IMR-90 (cell line): ENCODE results near the gene KCNAB1. TPM values are rescaled to one million over a fixed set of nuclear protein-coding genes. Genes with fewer than 3 reads are reported as not detected.

Source experiments
- ATAC-seq: fragments of 200-7000 bp; cut with Tn5 transposase; 2 replicates; pipeline ENCODE4 v1.9.1; 2020; ENCODE audit warnings: low read depth, mild to moderate bottlenecking, moderate library complexity
- BruUV-seq: library from RNA; stranded (reverse); fragments of 400-500 nt; replicated peaks from 2 replicates; lab custom pipeline; 2021; lab: Mats Ljungman, UMichigan
- CTCF ChIA-PET: fragments of 300-600 bp; formaldehyde crosslinking; extraction: SDS; loops from one replicate; lab custom pipeline; 2021; ENCODE audit warnings: antibody characterized with exemption; lab: Yijun Ruan, JAX
- POLR2A ChIA-PET: fragments of 300-600 bp; sonication (Branson Sonifier 250); formaldehyde crosslinking; loops from one replicate; lab custom pipeline; 2022; ENCODE audit warnings: antibody characterized with exemption; ENCODE audit not compliant: unreplicated experiment; lab: Charles Lee
- DNase-seq: peaks from one replicate; pipeline ENCODE4 v3.0.0; 2013
- H2AFZ ChIP-seq: replicated peaks from 2 replicates; pipeline ENCODE3; 2013; ENCODE audit warnings: low read length, mild to moderate bottlenecking; ENCODE audit not compliant: poor library complexity
- H2AK5ac ChIP-seq: 2 replicates; pipeline ENCODE4 v1.6.1; 2013; ENCODE audit warnings: low read depth, low read length, inconsistent platforms
- H2AK9ac ChIP-seq: replicated peaks from 2 replicates; pipeline ENCODE3; 2013; ENCODE audit warnings: mild to moderate bottlenecking, low read depth, low read length, moderate library complexity; ENCODE audit not compliant: poor library complexity
- H2BK120ac ChIP-seq: 2 replicates; pipeline ENCODE4 v1.6.1; 2013; ENCODE audit warnings: low read depth, low read length, inconsistent platforms
- H2BK15ac ChIP-seq: 3 replicates; pipeline ENCODE4 v1.6.1; 2013; ENCODE audit warnings: low read depth, low read length, inconsistent platforms
- H2BK20ac ChIP-seq: 2 replicates; pipeline ENCODE4 v1.6.1; 2013; ENCODE audit warnings: low read depth, mild to moderate bottlenecking, inconsistent platforms, low read length, moderate library complexity
- H2BK5ac ChIP-seq: 2 replicates; pipeline ENCODE4 v1.6.1; 2013; ENCODE audit warnings: mild to moderate bottlenecking, low read depth, low read length, inconsistent platforms; ENCODE audit not compliant: poor library complexity, severe bottlenecking
- H3K14ac ChIP-seq: replicated peaks from 2 replicates; pipeline ENCODE4 v1.6.1; 2013; ENCODE audit warnings: low read depth, low read length, inconsistent platforms
- H3K18ac ChIP-seq: 2 replicates; pipeline ENCODE4 v1.6.1; 2013; ENCODE audit warnings: low read depth, low read length, control low read depth
- H3K23ac ChIP-seq: 2 replicates; pipeline ENCODE4 v1.6.1; 2013; ENCODE audit warnings: low read depth, low read length, inconsistent platforms
- H3K27ac ChIP-seq: 2 replicates; pipeline ENCODE4 v1.5.1; 2013; ENCODE audit warnings: mild to moderate bottlenecking, control low read depth, low read length; ENCODE audit not compliant: insufficient read depth
- H3K27me3 ChIP-seq: 2 replicates; pipeline ENCODE4 v1.6.1; 2013; ENCODE audit warnings: low read length; ENCODE audit not compliant: control insufficient read depth, insufficient read depth
- H3K36me3 ChIP-seq: 2 replicates; pipeline ENCODE4 v1.6.1; 2013; ENCODE audit warnings: low read length, mixed read lengths; ENCODE audit not compliant: control insufficient read depth, insufficient read depth
- H3K4ac ChIP-seq: 2 replicates; pipeline ENCODE4 v1.6.1; 2013; ENCODE audit warnings: low read depth, low read length, inconsistent platforms
- H3K4me1 ChIP-seq: 2 replicates; pipeline ENCODE4 v1.6.1; 2013; ENCODE audit warnings: low read length, mixed read lengths; ENCODE audit not compliant: control insufficient read depth, insufficient read depth
- H3K4me2 ChIP-seq: 2 replicates; pipeline ENCODE4 v1.6.1; 2013; ENCODE audit warnings: low read depth, mild to moderate bottlenecking, control low read depth, low read length, moderate library complexity
- H3K4me3 ChIP-seq: 2 replicates; pipeline ENCODE4 v1.5.1; 2013; ENCODE audit warnings: low read depth, mild to moderate bottlenecking, control low read depth, low read length, moderate library complexity; ENCODE audit not compliant: insufficient read depth
- H3K56ac ChIP-seq: 2 replicates; pipeline ENCODE4 v1.6.1; 2013; ENCODE audit warnings: low read length, inconsistent platforms; ENCODE audit not compliant: insufficient read depth; ENCODE audit errors: extremely low read depth
- H3K79me1 ChIP-seq, 2 experiments: 2 replicates each; pipeline ENCODE4 v1.6.1; 2013; ENCODE audit warnings: low read length in 2 of 2, inconsistent platforms in 1 of 2, low read depth in 1 of 2
- H3K9ac ChIP-seq: 2 replicates; pipeline ENCODE4 v1.6.1; 2013; ENCODE audit warnings: low read depth, low read length, control low read depth
- H3K9me1 ChIP-seq: 2 replicates; pipeline ENCODE4 v1.6.1; 2013; ENCODE audit warnings: low read length, inconsistent platforms; ENCODE audit not compliant: insufficient read depth
- H3K9me3 ChIP-seq: 2 replicates; pipeline ENCODE4 v1.6.1; 2013; ENCODE audit warnings: low read length; ENCODE audit not compliant: control insufficient read depth, insufficient read depth
- H4K20me1 ChIP-seq: 2 replicates; pipeline ENCODE4 v1.6.1; 2013; ENCODE audit warnings: low read length, inconsistent platforms; ENCODE audit not compliant: insufficient read depth
- H4K5ac ChIP-seq: 2 replicates; pipeline ENCODE4 v1.6.1; 2013; ENCODE audit warnings: mild to moderate bottlenecking, low read depth, low read length, control low read depth
- H4K8ac ChIP-seq, 2 experiments: 2 replicates each; pipeline ENCODE4 v1.6.1; 2013; ENCODE audit warnings: low read depth in 2 of 2, low read length in 2 of 2, control low read depth in 1 of 2, inconsistent platforms in 1 of 2
- H4K91ac ChIP-seq: 2 replicates; pipeline ENCODE4 v1.6.1; 2013; ENCODE audit warnings: low read depth, low read length, inconsistent platforms; ENCODE audit not compliant: insufficient read depth
- BHLHE40 ChIP-seq: fragments of 150-350 bp; IDR thresholded peaks from 2 replicates; pipeline ENCODE4 v1.6.1; 2016; ENCODE audit warnings: mild to moderate bottlenecking, low read depth, low read length
- CHD1 ChIP-seq: IDR thresholded peaks from 2 replicates; pipeline ENCODE4 v1.6.1; 2012; ENCODE audit warnings: low read depth, low read length, improper control_type of control experiment
- CTCF ChIP-seq: conservative IDR thresholded peaks from 2 replicates; pipeline ENCODE4 v1.5.1; 2012; ENCODE audit warnings: mild to moderate bottlenecking, low read depth, low read length, improper control_type of control experiment
- FOS ChIP-seq: fragments of 150-350 bp; IDR thresholded peaks from 2 replicates; pipeline ENCODE4 v1.6.1; 2016; ENCODE audit warnings: low read depth, low read length
- MAZ ChIP-seq: IDR thresholded peaks from 2 replicates; pipeline ENCODE4 v1.6.1; 2012; ENCODE audit warnings: low read depth, mild to moderate bottlenecking, low read length, improper control_type of control experiment, moderate library complexity, borderline replicate concordance
- MXI1 ChIP-seq: IDR thresholded peaks from 2 replicates; pipeline ENCODE4 v1.6.1; 2012; ENCODE audit warnings: low read depth, mild to moderate bottlenecking, low read length, moderate library complexity, borderline replicate concordance
- RCOR1 ChIP-seq: IDR thresholded peaks from 2 replicates; pipeline ENCODE4 v1.6.1; 2012; ENCODE audit warnings: mild to moderate bottlenecking, low read length, improper control_type of control experiment; ENCODE audit not compliant: insufficient replicate concordance
- RFX5 ChIP-seq: IDR thresholded peaks from 2 replicates; pipeline ENCODE4 v1.8.0; 2012; ENCODE audit warnings: low read depth, mild to moderate bottlenecking, low read length, moderate library complexity
- WGBS, 2 experiments: methylation state at CpG; one replicate each; pipeline versions ENCODE4 v1.1.5 to v1.1.7; 2013; ENCODE audit warnings: missing lambda C conversion rate in 2 of 2; ENCODE audit not compliant: insufficient read length in 1 of 2; ENCODE audit errors: extremely low coverage in 2 of 2; 5-methylcytosine and 5-hydroxymethylcytosine counted together
- dilution Hi-C: fragments of 300-500 bp; cut with HindIII; formaldehyde crosslinking; loops from one replicate; pipeline ENCODE4 v1.14.3; 2018; ENCODE audit warnings: low sequenced_read_pairs; ENCODE audit not compliant: unreplicated experiment
- in situ Hi-C: fragments of 300-500 bp; cut with MboI; formaldehyde crosslinking; loops from 3 replicates; pipeline ENCODE4 v1.14.3; 2019; ENCODE audit warnings: low sequenced_read_pairs, inconsistent platforms, mixed read lengths
- intact Hi-C: fragments of 100-400 bp; cut with micrococcal nuclease; formaldehyde crosslinking; loops from 2 replicates; pipeline ENCODE4 v1.10.0; 2022
- polyA plus RNA-seq, 3 experiments: library from polyadenylated mRNA; depleted of rRNA; stranded (reverse); fragments of >200 nt; gene quantifications; 2 replicates each; pipeline ENCODE4 v1.2.3, GENCODE V29; 2012; ENCODE audit warnings: low replicate concordance in 1 of 3
- total RNA-seq: library from RNA; depleted of rRNA; stranded (reverse); fragments of >200 nt; gene quantifications from 2 replicates; pipeline ENCODE4 v1.2.3, GENCODE V29; 2012
- TF ChIP-seq, protein P1 (sequence below): fragments of 150-350 bp; IDR thresholded peaks from 2 replicates; pipeline ENCODE4 v1.6.1; 2016; ENCODE audit warnings: low read depth, mild to moderate bottlenecking, low read length, moderate library complexity, borderline replicate concordance

The KCNAB1 gene
- total and polyA plus RNA-seq, 2 of the 4 experiments (the other 2 are of a cell fraction), result under 0.01 to 0.07 TPM

GRCh38 chr3:156216852-156217251 is 96.5 kb downstream of the KCNAB1 start:
- ChIA-PET POLR2A (no interaction called here), CTCF (no interaction called here)
- ATAC-seq, result no peak
- Histone ChIP-seq H2BK15ac (no peak overlapping the region), H3K4me2 (no peak overlapping the region), H3K36me3 (no peaks in the 10 kb centered on the region), H3K23ac (no peak overlapping the region), H4K91ac (no peak overlapping the region), H3K14ac (no peak overlapping the region), H3K9me3 (no peaks in the 10 kb centered on the region), H3K4me3 (no peak overlapping the region), H3K4me1 (0 out of 2 replicates have a peak, but pooled peaks cover 2% of the 10 kb centered on the region), H4K20me1 (no peaks in the 10 kb centered on the region), H3K27ac (no peak overlapping the region), H2AFZ (no peak overlapping the region), H3K79me1 (no peaks in the 10 kb centered on the region), H3K18ac (no peak overlapping the region), H2BK5ac (no peak overlapping the region), H3K9me1 (no peaks in the 10 kb centered on the region), H3K27me3 (no peaks in the 10 kb centered on the region), H3K9ac (no peak overlapping the region), H2BK20ac (no peak overlapping the region), H2AK9ac (no peak overlapping the region), H2BK120ac (no peak overlapping the region), H3K4ac (no peak overlapping the region), H3K56ac (no peak overlapping the region), H4K8ac (no peak overlapping the region), H4K5ac (no peak overlapping the region), H2AK5ac (no peak overlapping the region)
- WGBS, 2 experiments, result 50% methylated on average over 1 of the region's 3 CpGs; no CpG with 5 or more reads in 1 of the 2 experiments
- dilution Hi-C loops (no loop called here), intact Hi-C loops (no loop called here), in situ Hi-C loops (no loop called here)
- no peak for DNase-seq
- no TSS peak for BruUV-seq
- TF ChIP-seq CHD1, result no peak
- no peak for TF ChIP-seq RFX5
- TF ChIP-seq MAZ, result no peak
- TF ChIP-seq, protein P1, sequence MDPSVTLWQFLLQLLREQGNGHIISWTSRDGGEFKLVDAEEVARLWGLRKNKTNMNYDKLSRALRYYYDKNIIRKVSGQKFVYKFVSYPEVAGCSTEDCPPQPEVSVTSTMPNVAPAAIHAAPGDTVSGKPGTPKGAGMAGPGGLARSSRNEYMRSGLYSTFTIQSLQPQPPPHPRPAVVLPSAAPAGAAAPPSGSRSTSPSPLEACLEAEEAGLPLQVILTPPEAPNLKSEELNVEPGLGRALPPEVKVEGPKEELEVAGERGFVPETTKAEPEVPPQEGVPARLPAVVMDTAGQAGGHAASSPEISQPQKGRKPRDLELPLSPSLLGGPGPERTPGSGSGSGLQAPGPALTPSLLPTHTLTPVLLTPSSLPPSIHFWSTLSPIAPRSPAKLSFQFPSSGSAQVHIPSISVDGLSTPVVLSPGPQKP, result no peak
- TF ChIP-seq FOS, result no peak
- TF ChIP-seq MXI1, result no peak
- TF ChIP-seq RCOR1, result no peak
- no peak for TF ChIP-seq BHLHE40
- no peak for TF ChIP-seq CTCF
